Islet precursor cell (in vitro differentiated cells): ENCODE results near the gene TASOR2.

Experiments
- DNase-seq: peaks from one replicate; pipeline ENCODE4 v3.0.0-alpha.2; 2018

TASOR2 gene

GRCh38 chr10:5688587-5688986, 3.9 kb downstream of the TASOR2 start:
- DNase-seq: no peak

- no peak for DNase-seq
Observed at GRCh38 chr10:5691786-5692185, 7.1 kb downstream of the TASOR2 start.

- DNase-seq: peak; percentile 86
Observed at GRCh38 chr10:5692461-5693358, 8.1 kb downstream of the TASOR2 start.

- no peak for DNase-seq
Observed at GRCh38 chr10:5694573-5694972, 9.9 kb downstream of the TASOR2 start.

- DNase-seq: no peak
Observed at GRCh38 chr10:5697342-5697741, 12.7 kb downstream of the TASOR2 start.

GRCh38 chr10:5698062-5698461, 13.4 kb downstream of the TASOR2 start:
- no peak for DNase-seq

GRCh38 chr10:5708356-5708755, 23.7 kb downstream of the TASOR2 start:
- no peak for DNase-seq

GRCh38 chr10:5709865-5710264, 25.2 kb downstream of the TASOR2 start:
- no peak for DNase-seq

- no peak for DNase-seq
Observed at GRCh38 chr10:5710859-5711258, 26.2 kb downstream of the TASOR2 start.

GRCh38 chr10:5711642-5712041, 27.0 kb downstream of the TASOR2 start:
- no peak for DNase-seq

GRCh38 chr10:5719546-5719945, 34.9 kb downstream of the TASOR2 start:
- no peak for DNase-seq

- DNase-seq: no peak
Observed at GRCh38 chr10:5720182-5720581, 35.5 kb downstream of the TASOR2 start.

GRCh38 chr10:5723692-5724091, 39.1 kb downstream of the TASOR2 start:
- DNase-seq: no peak

GRCh38 chr10:5730766-5731165, 46.1 kb downstream of the TASOR2 start:
- no peak for DNase-seq

GRCh38 chr10:5731559-5731958, 46.9 kb downstream of the TASOR2 start:
- DNase-seq: no peak

- DNase-seq: no peak
Observed at GRCh38 chr10:5732141-5732540, 47.5 kb downstream of the TASOR2 start.
